ENCODE measurements around the gene RMRP.

The RMRP gene

GRCh38 chr9:35609001-35609819, 48.6 kb downstream of the RMRP start:
- no peak for DNase-seq

- no peak for DNase-seq
These were observed 49.6 kb downstream of the RMRP start for GRCh38 chr9:35608221-35608620.

Measured in activated CD4-positive, alpha-beta T cell treated with anti-CD3 and anti-CD28 coated beads, Interleukin-2, Interleukin-6, amounts not matched to agents 100 ng/mL and 50 ng/mL, durations not matched to agents 16 hours and 8 hours (primary cell).